Spleen (tissue), 7 donors: ENCODE results near the gene ANKEF1.

ENCODE experiments used
- POLR2A ChIP-seq, 3 donors: fragments of 450-650 bp; IDR thresholded peaks; one replicate each; pipeline ENCODE4 v1.5.1; 2017; ENCODE audit warnings: antibody characterized with exemption in 3 of 3, mild to moderate bottlenecking in 1 of 3
- POLR2AphosphoS5 ChIP-seq, 3 donors: sonication (generic); formaldehyde crosslinking; IDR thresholded peaks; one replicate each; pipeline ENCODE4 v1.5.1; 2017; ENCODE audit warnings: antibody characterized with exemption in 3 of 3
- TF ChIP-seq, protein P1 (sequence below), 11 experiments: fragments of 200-600 bp in 7 of 11; fragments of 450-650 bp in 4 of 11; sonication (generic) in 4 of 11; IDR thresholded peaks in 8 of 11; conservative IDR thresholded peaks in 3 of 11; 1 replicate in 7 of 11; 2 replicates in 4 of 11; pipeline versions ENCODE4 v1.4.0 to v1.8.0; 2016 to 2021; ENCODE audit warnings: antibody characterized with exemption in 11 of 11, inconsistent platforms in 4 of 11, mild to moderate bottlenecking in 1 of 11
- donor health status: DM: no; HTN: no; CAD: no; lungs with moderate emphysema.
- donor health status: DM: no; HTN: no; CAD: no.
- donor health status: DM: no; HTN: no; CAD: no.

GRCh38 chr20:9985281-9985680 is 49.5 kb upstream of the ANKEF1 start:
- TF ChIP-seq POLR2A (IDR thresholded peaks at IDR 0.05), result no peak
- TF ChIP-seq, protein P1, sequence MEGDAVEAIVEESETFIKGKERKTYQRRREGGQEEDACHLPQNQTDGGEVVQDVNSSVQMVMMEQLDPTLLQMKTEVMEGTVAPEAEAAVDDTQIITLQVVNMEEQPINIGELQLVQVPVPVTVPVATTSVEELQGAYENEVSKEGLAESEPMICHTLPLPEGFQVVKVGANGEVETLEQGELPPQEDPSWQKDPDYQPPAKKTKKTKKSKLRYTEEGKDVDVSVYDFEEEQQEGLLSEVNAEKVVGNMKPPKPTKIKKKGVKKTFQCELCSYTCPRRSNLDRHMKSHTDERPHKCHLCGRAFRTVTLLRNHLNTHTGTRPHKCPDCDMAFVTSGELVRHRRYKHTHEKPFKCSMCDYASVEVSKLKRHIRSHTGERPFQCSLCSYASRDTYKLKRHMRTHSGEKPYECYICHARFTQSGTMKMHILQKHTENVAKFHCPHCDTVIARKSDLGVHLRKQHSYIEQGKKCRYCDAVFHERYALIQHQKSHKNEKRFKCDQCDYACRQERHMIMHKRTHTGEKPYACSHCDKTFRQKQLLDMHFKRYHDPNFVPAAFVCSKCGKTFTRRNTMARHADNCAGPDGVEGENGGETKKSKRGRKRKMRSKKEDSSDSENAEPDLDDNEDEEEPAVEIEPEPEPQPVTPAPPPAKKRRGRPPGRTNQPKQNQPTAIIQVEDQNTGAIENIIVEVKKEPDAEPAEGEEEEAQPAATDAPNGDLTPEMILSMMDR (IDR thresholded peaks at IDR 0.05 in 8 of 11, conservative IDR thresholded peaks at IDR 0.05 in 3 of 11), result no peak
- TF ChIP-seq POLR2AphosphoS5 (IDR thresholded peaks at IDR 0.05), result no peak
